Heart left ventricle (tissue), 13 donors: ENCODE data around the gene NCAM1.

Experiments used
- POLR2A ChIP-seq, 2 donors: fragments of 450-650 bp; IDR thresholded peaks; one replicate each; pipeline ENCODE4 v1.6.1; 2017; ENCODE audit warnings: antibody characterized with exemption in 2 of 2, mild to moderate bottlenecking in 2 of 2, moderate library complexity in 2 of 2
- TF ChIP-seq, protein P1 (sequence below), 12 donors: fragments of 200-600 bp; sonication (generic) in 4 of 12; IDR thresholded peaks; one replicate each; pipeline versions ENCODE4 v1.5.0 to v1.8.0; 2018 to 2022; ENCODE audit warnings: antibody characterized with exemption in 12 of 12, mild to moderate bottlenecking in 5 of 12
- donor health status: ischemic (EF 13 %, LVEDD 7.1; RV severe dilation, severe dysfunction).
- donor health status: DM: no; HTN: yes; CAD: no.
- donor health status: DM: no; HTN: no; CAD: no.
- donor health status: ischemic (EF 25% LVEDD 6.9; RV normal size, moderate dysfunction).
- donor health status: ischemic (EF 25% LVEDD 5.7; RV mildly dilated, moderate dysfunction).
- donor health status: ischemic (EF 35%, LVEDD 5.7; RV mildly dilated, moderate dysfunction).
- donor health status: nonischemic (EF 11% LVEDD 7.7; RV severe dilation, severe dysfunction).
- donor health status: DM: yes; HTN: yes; CAD: no.
- donor health status: PGD.
- donor health status: ischemic (EF 29% LVEDD 5.4; RV normal size, mild dysfunction).
- donor health status: nonischemic (EF 23%, LVEDD 6.1; RV moderate dilation, normal function).

- TF ChIP-seq, protein P1, sequence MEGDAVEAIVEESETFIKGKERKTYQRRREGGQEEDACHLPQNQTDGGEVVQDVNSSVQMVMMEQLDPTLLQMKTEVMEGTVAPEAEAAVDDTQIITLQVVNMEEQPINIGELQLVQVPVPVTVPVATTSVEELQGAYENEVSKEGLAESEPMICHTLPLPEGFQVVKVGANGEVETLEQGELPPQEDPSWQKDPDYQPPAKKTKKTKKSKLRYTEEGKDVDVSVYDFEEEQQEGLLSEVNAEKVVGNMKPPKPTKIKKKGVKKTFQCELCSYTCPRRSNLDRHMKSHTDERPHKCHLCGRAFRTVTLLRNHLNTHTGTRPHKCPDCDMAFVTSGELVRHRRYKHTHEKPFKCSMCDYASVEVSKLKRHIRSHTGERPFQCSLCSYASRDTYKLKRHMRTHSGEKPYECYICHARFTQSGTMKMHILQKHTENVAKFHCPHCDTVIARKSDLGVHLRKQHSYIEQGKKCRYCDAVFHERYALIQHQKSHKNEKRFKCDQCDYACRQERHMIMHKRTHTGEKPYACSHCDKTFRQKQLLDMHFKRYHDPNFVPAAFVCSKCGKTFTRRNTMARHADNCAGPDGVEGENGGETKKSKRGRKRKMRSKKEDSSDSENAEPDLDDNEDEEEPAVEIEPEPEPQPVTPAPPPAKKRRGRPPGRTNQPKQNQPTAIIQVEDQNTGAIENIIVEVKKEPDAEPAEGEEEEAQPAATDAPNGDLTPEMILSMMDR (IDR thresholded peaks at IDR 0.05): no peak
- no peak for TF ChIP-seq POLR2A (IDR thresholded peaks at IDR 0.05)
Observed at GRCh38 chr11:113137713-113138529, 176.7 kb downstream of the NCAM1 start.
